RWPE1 (cell line): ENCODE data around the gene FHOD3.
"Not testable (repeated sequence)": the region's sequence is repeated elsewhere in the genome, so short reads cannot be mapped to it uniquely, and the experiment has no call there.

ENCODE experiments used
- CTCF ChIA-PET: fragments of 350-600 bp; sonication (Branson Sonifier 250); formaldehyde crosslinking; extraction: SDS; loops from one replicate; lab custom pipeline; 2021; lab: Yijun Ruan, JAX
- POLR2A ChIA-PET: fragments of 400-600 bp; formaldehyde crosslinking; extraction: SDS; loops from one replicate; lab custom pipeline; 2020; ENCODE audit warnings: antibody characterized with exemption; ENCODE audit not compliant: low non-redundant PET; lab: Yijun Ruan, JAX
- DNase-seq: peaks from one replicate; pipeline ENCODE4 v3.0.0; 2012; ENCODE audit warnings: low spot score
- H3K27ac ChIP-seq: fragments of 450-650 bp; 2 replicates; pipeline ENCODE4 v1.5.1; 2017
- CTCF ChIP-seq: fragments of 450-650 bp; conservative IDR thresholded peaks from 2 replicates; pipeline ENCODE4 v1.5.1; 2017; ENCODE audit warnings: low read depth, mild to moderate bottlenecking

Gene FHOD3

GRCh38 chr18:36812678-36813077 lies 515.2 kb downstream of the FHOD3 start:
- POLR2A ChIA-PET: no interaction called here
- TF ChIP-seq CTCF: no peak

GRCh38 chr18:36813101-36813775 lies 515.7 kb downstream of the FHOD3 start:
- no peak for DNase-seq
- POLR2A ChIA-PET: no interaction called here
- TF ChIP-seq CTCF: no peak
- no peak overlapping the region for H3K27ac ChIP-seq
- CTCF ChIA-PET: no interaction called here

More at GRCh38 chr18:36812678-36813077, 515.2 kb downstream of the FHOD3 start:
- CTCF ChIA-PET: interaction anchor here (0.5 kb wide), 1 partner anchor 700 kb away, joined by 3 read pairs; no protein-coding TSS in a partner anchor
- no peak overlapping the region for H3K27ac ChIP-seq
- no peak for DNase-seq

- ChIA-PET CTCF (no interaction called here), POLR2A (no interaction called here)
- H3K27ac ChIP-seq: no peak overlapping the region
- no peak for DNase-seq
- TF ChIP-seq CTCF: no peak
These were observed 516.3 kb downstream of the FHOD3 start for GRCh38 chr18:36813824-36814223.

- POLR2A ChIA-PET: no interaction called here
- CTCF ChIA-PET: interaction anchor here (0.6 kb wide), 1 partner anchor 57 kb away, joined by 8 read pairs; no protein-coding TSS in a partner anchor
- TF ChIP-seq CTCF: no peak
- no peak overlapping the region for H3K27ac ChIP-seq
- no peak for DNase-seq
These were observed 517.5 kb downstream of the FHOD3 start for GRCh38 chr18:36814994-36815393.

- CTCF ChIA-PET, POLR2A ChIA-PET, H3K27ac ChIP-seq, DNase-seq: not testable (repeated sequence)
These were observed 518.6 kb downstream of the FHOD3 start for GRCh38 chr18:36816096-36816495.

GRCh38 chr18:36817039-36817438 lies 519.5 kb downstream of the FHOD3 start:
- DNase-seq: no peak
- CTCF ChIA-PET: no interaction called here
- no peak overlapping the region for H3K27ac ChIP-seq
- TF ChIP-seq CTCF: no peak
- POLR2A ChIA-PET: no interaction called here

GRCh38 chr18:36818652-36819051 lies 521.1 kb downstream of the FHOD3 start:
- POLR2A ChIA-PET: no interaction called here
- CTCF ChIA-PET: interaction anchor here (0.7 kb wide), 1 partner anchor 39 kb away, joined by 8 read pairs; no protein-coding TSS in a partner anchor
- no peak for DNase-seq
- TF ChIP-seq CTCF: no peak
- no peak overlapping the region for H3K27ac ChIP-seq
